ENCODE data around the gene GALNT12. TPM values are rescaled to one million over a fixed set of nuclear protein-coding genes. Genes with fewer than 3 reads are reported as not detected.

GALNT12 gene
- total RNA-seq, 2 donors from 2014 or later = 4.1 to 5.5 TPM

DNA sequence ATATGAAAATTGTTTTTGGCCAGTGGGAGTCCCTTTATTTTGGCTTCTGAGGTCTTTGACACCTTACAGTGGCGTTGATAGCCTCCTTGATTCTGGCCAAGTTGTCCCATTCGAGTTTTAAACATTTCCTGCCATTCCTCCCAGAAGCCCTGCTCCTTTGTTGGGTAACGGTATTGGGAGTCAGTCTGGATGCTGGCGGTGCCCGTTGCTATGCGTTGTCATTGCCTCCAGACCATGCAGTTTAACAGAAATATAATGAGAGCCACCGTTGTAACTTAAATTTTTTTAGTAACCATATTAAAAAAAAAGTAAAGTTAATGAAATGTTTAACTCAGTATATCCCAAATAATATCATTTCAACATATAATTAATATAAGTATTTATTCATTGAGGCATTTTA lies 35.0 kb downstream of the GALNT12 start:
- H3K27me3 Mint-ChIP-seq = no peaks in the 10 kb centered on the region
- H3K4me1 Mint-ChIP-seq = no peaks in the 10 kb centered on the region
- peaks cover 20% of the 10 kb centered on the region for H3K36me3 Mint-ChIP-seq (ENCODE audit: low read depth)
- H3K4me3 Mint-ChIP-seq = no peak overlapping the region
- H3K9me3 Mint-ChIP-seq = no peaks in the 10 kb centered on the region
- H3K27ac Mint-ChIP-seq = no peak overlapping the region
- ATAC-seq (replicated peaks) = no peak

- Mint-ChIP-seq H3K4me3 (no peak overlapping the region), H3K36me3 (ENCODE audit: low read depth) (peaks cover 13% of the 10 kb centered on the region), H3K27me3 (no peaks in the 10 kb centered on the region), H3K9me3 (no peaks in the 10 kb centered on the region), H3K27ac (no peak overlapping the region), H3K4me1 (no peaks in the 10 kb centered on the region)
- ATAC-seq (replicated peaks) = no peak
These were observed 38.6 kb downstream of the GALNT12 start for GRCh38 chr9:98846081-98846480.

DNA sequence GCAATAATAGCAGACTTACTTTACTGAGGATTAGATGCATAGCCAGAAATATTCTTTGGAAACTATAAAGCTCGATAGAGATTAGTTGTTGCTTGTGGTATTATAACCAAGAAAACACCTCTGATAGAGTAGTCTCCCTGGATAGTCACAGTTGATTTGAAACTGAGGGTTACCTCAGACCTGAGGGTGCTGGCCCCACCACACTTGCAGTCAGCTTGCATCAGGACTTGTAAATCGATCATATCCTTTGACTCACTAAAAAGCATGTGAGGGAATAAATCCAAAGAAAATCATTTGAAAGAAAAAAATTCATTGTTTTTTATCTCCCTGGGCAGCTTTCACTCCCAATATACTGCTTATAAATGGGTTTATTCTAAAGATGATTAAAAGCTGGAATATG lies 39.4 kb downstream of the GALNT12 start:
- Mint-ChIP-seq H3K27ac (no peak overlapping the region), H3K4me1 (peaks cover 5% of the 10 kb centered on the region), H3K27me3 (no peaks in the 10 kb centered on the region), H3K9me3 (no peaks in the 10 kb centered on the region), H3K4me3 (no peak overlapping the region), H3K36me3 (ENCODE audit: low read depth) (peaks cover 7% of the 10 kb centered on the region)
- ATAC-seq (replicated peaks) = no peak

- no peaks in the 10 kb centered on the region for H3K27me3 Mint-ChIP-seq
- peak overlapping the region; percentile 2 for H3K27ac Mint-ChIP-seq
- no peak overlapping the region for H3K4me3 Mint-ChIP-seq
- peak; percentile 97 for ATAC-seq (replicated peaks)
- H3K9me3 Mint-ChIP-seq = no peaks in the 10 kb centered on the region
- peaks cover 5% of the 10 kb centered on the region for H3K4me1 Mint-ChIP-seq
- H3K36me3 Mint-ChIP-seq (ENCODE audit: low read depth) = peaks cover 7% of the 10 kb centered on the region
These were observed 41.1 kb downstream of the GALNT12 start for GRCh38 chr9:98848450-98849149.

DNA sequence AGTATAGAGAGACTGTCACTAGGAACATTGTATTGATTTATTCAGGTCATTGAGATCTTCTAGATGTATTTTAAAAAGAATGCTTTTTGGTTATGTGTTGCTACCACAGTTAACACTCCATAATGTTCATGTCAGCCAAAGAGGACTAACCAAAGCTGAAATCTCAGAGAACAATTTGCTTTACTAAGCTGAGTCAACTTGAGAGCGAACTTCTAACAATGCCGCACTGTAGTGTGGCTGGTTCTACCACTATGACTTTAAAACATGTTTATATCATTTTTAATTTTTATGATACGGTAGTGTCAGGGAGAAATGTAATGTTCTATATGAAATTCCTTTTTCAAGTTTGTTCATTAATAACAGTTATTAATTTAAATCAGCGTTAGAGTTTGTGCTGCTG lies 42.1 kb downstream of the GALNT12 start:
- H3K27ac Mint-ChIP-seq = no peak overlapping the region
- H3K27me3 Mint-ChIP-seq = peaks cover 3% of the 10 kb centered on the region
- peaks cover 7% of the 10 kb centered on the region for H3K36me3 Mint-ChIP-seq (ENCODE audit: low read depth)
- H3K9me3 Mint-ChIP-seq = no peaks in the 10 kb centered on the region
- ATAC-seq (replicated peaks) = no peak
- no peak overlapping the region for H3K4me3 Mint-ChIP-seq
- H3K4me1 Mint-ChIP-seq = peaks cover 5% of the 10 kb centered on the region

DNA sequence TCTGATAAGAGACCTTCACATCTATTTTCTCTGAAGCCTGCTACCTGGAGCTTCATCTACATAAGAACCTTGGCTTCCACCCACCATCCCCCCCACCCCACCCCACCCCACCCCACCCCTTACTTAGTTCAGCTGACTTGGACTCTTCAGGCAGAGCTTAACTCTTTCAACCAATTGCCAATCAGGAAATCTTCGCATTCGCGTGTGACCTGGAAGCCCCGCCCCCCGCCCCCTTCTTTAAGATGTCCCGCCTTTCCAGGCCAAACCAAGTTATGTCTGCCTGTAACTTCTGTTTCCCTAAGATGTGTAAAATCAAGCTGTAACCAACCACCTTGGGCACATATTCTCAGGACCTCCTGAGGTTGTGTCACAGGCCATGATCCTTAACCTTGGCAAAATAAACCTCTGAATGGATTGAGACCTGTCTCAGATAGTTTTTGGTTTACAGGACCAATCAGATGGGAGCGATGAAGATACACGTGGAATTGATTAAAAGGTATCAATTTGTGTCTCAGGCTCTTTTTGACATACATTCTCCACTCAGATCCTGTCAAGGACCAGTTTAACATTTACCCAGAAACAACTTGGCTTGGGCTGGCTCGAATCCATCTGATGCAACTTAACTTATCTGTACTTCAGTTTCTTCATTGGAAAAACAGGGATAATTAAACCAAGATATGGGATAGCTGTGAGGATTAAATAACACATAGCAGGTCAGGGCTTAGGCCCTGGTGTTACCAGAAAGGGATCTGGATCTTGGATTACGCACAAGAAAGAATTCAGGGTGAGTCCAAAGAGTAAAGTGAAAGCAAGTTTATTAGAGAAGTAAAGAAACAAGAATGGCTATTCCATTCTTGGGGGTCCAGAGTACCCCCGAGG lies 43.6 kb downstream of the GALNT12 start:
- peaks cover 7% of the 10 kb centered on the region for H3K9me3 Mint-ChIP-seq
- H3K27me3 Mint-ChIP-seq = peaks cover 10% of the 10 kb centered on the region
- peaks cover 5% of the 10 kb centered on the region for H3K4me1 Mint-ChIP-seq
- no peak for ATAC-seq (replicated peaks)
- H3K4me3 Mint-ChIP-seq = no peak overlapping the region
- H3K27ac Mint-ChIP-seq = peak overlapping the region; percentile 18
- peaks cover under 1% of the 10 kb centered on the region for H3K36me3 Mint-ChIP-seq (ENCODE audit: low read depth)

GRCh38 chr9:98851730-98852459 lies 44.4 kb downstream of the GALNT12 start:
- Mint-ChIP-seq H3K4me3 (no peak overlapping the region), H3K9me3 (peaks cover 7% of the 10 kb centered on the region), H3K4me1 (peaks cover 5% of the 10 kb centered on the region), H3K27ac (peak overlapping the region; percentile 18), H3K36me3 (ENCODE audit: low read depth) (no peaks in the 10 kb centered on the region), H3K27me3 (peaks cover 10% of the 10 kb centered on the region)
- peak; percentile 47 for ATAC-seq (replicated peaks)

GRCh38 chr9:98852460-98852734 lies 44.9 kb downstream of the GALNT12 start:
- Mint-ChIP-seq H3K4me1 (peaks cover 5% of the 10 kb centered on the region), H3K27me3 (peaks cover 15% of the 10 kb centered on the region), H3K36me3 (ENCODE audit: low read depth) (no peaks in the 10 kb centered on the region), H3K9me3 (peaks cover 7% of the 10 kb centered on the region), H3K27ac (no peak overlapping the region), H3K4me3 (no peak overlapping the region)
- no peak for ATAC-seq (replicated peaks)

DNA sequence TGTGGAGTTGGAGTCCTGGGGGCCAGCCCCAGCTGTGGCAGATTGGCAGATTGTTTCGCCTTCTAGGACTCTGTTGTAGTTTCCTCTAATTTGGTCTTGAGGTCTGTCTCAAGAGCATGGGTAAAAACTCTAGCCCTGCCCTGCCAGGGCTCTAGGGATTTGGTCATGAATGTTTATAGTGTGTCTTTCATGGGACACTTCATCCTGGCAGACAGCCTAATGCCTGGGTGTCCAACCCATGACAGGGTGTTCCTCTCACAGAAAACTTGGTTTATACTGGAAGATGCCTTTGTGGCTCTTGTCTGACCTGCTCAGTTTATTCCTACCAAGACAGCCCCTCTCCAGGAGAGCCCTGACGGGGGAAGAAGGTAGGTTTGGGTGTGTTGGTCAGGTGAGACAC lies 45.5 kb downstream of the GALNT12 start:
- peaks cover 17% of the 10 kb centered on the region for H3K27me3 Mint-ChIP-seq
- H3K27ac Mint-ChIP-seq = no peak overlapping the region
- H3K9me3 Mint-ChIP-seq = peaks cover 7% of the 10 kb centered on the region
- ATAC-seq (replicated peaks) = no peak
- H3K4me1 Mint-ChIP-seq = peaks cover 5% of the 10 kb centered on the region
- no peak overlapping the region for H3K4me3 Mint-ChIP-seq
- no peaks in the 10 kb centered on the region for H3K36me3 Mint-ChIP-seq (ENCODE audit: low read depth)

DNA sequence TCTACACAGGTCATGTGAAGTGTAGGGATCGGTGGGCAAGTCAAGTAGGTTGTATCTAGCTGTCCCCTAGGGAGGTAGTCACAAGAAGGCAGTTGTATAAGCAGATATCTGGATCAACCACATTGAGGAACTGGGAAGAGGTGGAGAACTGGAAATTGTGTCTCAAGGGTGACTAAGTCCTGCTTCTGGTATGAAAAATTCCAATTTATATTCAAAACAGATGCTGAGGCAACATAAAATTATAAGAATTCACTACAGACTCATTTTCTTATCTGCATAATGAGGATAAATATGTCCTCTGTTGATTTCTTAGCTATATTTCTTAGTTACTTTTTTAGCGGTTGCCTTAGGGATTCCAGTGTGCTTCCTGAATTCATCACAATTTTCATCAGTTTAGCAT lies 46.8 kb downstream of the GALNT12 start:
- no peaks in the 10 kb centered on the region for H3K36me3 Mint-ChIP-seq (ENCODE audit: low read depth)
- peaks cover 21% of the 10 kb centered on the region for H3K27me3 Mint-ChIP-seq
- H3K4me1 Mint-ChIP-seq = peaks cover 5% of the 10 kb centered on the region

GRCh38 chr9:98855592-98855991 lies 48.1 kb downstream of the GALNT12 start:
- Mint-ChIP-seq H3K4me1 (peaks cover 5% of the 10 kb centered on the region), H3K36me3 (ENCODE audit: low read depth) (no peaks in the 10 kb centered on the region)

More for the DNA sequence above, 46.8 kb downstream of the GALNT12 start:
- Mint-ChIP-seq H3K27ac (no peak overlapping the region), H3K4me3 (no peak overlapping the region), H3K9me3 (peaks cover 7% of the 10 kb centered on the region)
- ATAC-seq (replicated peaks) = no peak

GRCh38 chr9:98856982-98857381 lies 49.5 kb downstream of the GALNT12 start:
- Mint-ChIP-seq H3K27me3 (peaks cover 27% of the 10 kb centered on the region), H3K27ac (no peak overlapping the region), H3K36me3 (ENCODE audit: low read depth) (no peaks in the 10 kb centered on the region), H3K4me1 (no peaks in the 10 kb centered on the region), H3K4me3 (no peak overlapping the region), H3K9me3 (peaks cover 7% of the 10 kb centered on the region)
- ATAC-seq (replicated peaks) = no peak

More at GRCh38 chr9:98855592-98855991, 48.1 kb downstream of the GALNT12 start:
- Mint-ChIP-seq H3K27me3 (peaks cover 27% of the 10 kb centered on the region), H3K27ac (no peak overlapping the region), H3K9me3 (peaks cover 7% of the 10 kb centered on the region), H3K4me3 (no peak overlapping the region)
- no peak for ATAC-seq (replicated peaks)

GRCh38 chr9:98859941-98860340 lies 52.5 kb downstream of the GALNT12 start:
- H3K4me1 Mint-ChIP-seq = no peaks in the 10 kb centered on the region
- peaks cover 7% of the 10 kb centered on the region for H3K9me3 Mint-ChIP-seq
- no peaks in the 10 kb centered on the region for H3K36me3 Mint-ChIP-seq (ENCODE audit: low read depth)

GRCh38 chr9:98860871-98861293 lies 53.4 kb downstream of the GALNT12 start:
- Mint-ChIP-seq H3K27me3 (peaks cover 30% of the 10 kb centered on the region), H3K9me3 (peaks cover 2% of the 10 kb centered on the region), H3K36me3 (ENCODE audit: low read depth) (no peaks in the 10 kb centered on the region), H3K4me3 (no peak overlapping the region), H3K27ac (no peak overlapping the region), H3K4me1 (no peaks in the 10 kb centered on the region)
- no peak for ATAC-seq (replicated peaks)

More at GRCh38 chr9:98859941-98860340, 52.5 kb downstream of the GALNT12 start:
- no peak for ATAC-seq (replicated peaks)
- H3K27me3 Mint-ChIP-seq = peaks cover 34% of the 10 kb centered on the region
- H3K27ac Mint-ChIP-seq = no peak overlapping the region
- H3K4me3 Mint-ChIP-seq = no peak overlapping the region
